OCI-LY1 (cell line): ENCODE results near the gene SRSF11.

Experiments used
- EZH2 ChIP-seq: fragments of 200-600 bp; sonication (generic), shearing (Covaris generic); IDR thresholded peaks from 2 replicates; pipeline ENCODE4 v1.8.0; 2017; ENCODE audit warnings: borderline replicate concordance, mixed run types, mild to moderate bottlenecking, antibody characterized with exemption, low read length, moderate library complexity, mixed read lengths
- TF ChIP-seq, protein P1 (sequence below): fragments of 200-600 bp; sonication (generic), shearing (Covaris generic); IDR thresholded peaks from 2 replicates; pipeline ENCODE4 v1.5.1; 2017; ENCODE audit warnings: mild to moderate bottlenecking, antibody characterized with exemption, low read length, moderate library complexity, mixed read lengths

DNA sequence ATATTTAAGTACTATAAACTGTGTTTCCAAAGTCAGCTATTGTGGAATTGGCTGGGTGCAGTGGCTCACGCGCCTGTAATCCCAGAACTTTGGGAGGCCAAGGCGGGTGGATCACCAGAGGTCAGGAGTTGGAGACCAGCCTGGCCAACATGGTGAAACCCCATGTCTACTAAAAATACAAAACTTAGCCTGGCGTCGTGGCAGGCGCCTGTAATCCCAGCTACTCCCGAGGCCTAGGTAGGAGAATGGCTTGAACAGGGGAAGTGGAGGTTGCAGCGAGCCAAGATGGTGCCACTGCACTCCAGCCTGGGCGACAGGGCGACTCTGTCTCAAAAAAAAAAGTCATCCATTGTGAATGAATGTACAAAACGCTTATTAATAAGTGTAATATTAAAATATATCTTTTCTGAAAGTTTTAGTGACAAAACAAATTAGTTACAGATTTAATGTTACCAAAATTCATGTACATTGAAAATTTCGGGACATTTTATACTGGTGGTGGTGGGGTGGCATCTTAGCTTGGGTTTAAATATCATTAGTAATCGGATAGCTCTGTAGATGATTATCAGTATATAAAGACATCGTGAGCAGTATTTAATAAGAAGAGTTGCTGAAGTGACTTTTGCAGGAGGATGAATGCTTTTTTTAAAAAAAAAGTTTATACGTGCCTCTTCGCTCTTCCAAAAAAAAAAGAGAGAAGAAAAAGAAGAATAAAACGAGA is 503 bp upstream of the SRSF11 start:
- no peak for TF ChIP-seq EZH2
- TF ChIP-seq, protein P1, sequence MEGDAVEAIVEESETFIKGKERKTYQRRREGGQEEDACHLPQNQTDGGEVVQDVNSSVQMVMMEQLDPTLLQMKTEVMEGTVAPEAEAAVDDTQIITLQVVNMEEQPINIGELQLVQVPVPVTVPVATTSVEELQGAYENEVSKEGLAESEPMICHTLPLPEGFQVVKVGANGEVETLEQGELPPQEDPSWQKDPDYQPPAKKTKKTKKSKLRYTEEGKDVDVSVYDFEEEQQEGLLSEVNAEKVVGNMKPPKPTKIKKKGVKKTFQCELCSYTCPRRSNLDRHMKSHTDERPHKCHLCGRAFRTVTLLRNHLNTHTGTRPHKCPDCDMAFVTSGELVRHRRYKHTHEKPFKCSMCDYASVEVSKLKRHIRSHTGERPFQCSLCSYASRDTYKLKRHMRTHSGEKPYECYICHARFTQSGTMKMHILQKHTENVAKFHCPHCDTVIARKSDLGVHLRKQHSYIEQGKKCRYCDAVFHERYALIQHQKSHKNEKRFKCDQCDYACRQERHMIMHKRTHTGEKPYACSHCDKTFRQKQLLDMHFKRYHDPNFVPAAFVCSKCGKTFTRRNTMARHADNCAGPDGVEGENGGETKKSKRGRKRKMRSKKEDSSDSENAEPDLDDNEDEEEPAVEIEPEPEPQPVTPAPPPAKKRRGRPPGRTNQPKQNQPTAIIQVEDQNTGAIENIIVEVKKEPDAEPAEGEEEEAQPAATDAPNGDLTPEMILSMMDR: no peak
